HG02885 (cell line): ENCODE measurements around the gene PNPLA3.

ENCODE experiments used
- ATAC-seq: cut with Tn5 transposase; IDR thresholded peaks from one replicate; pipeline ENCODE4 v1.9.1; 2021; ENCODE audit warnings: mild to moderate bottlenecking; ENCODE audit not compliant: unreplicated experiment, poor library complexity

PNPLA3 gene

DNA sequence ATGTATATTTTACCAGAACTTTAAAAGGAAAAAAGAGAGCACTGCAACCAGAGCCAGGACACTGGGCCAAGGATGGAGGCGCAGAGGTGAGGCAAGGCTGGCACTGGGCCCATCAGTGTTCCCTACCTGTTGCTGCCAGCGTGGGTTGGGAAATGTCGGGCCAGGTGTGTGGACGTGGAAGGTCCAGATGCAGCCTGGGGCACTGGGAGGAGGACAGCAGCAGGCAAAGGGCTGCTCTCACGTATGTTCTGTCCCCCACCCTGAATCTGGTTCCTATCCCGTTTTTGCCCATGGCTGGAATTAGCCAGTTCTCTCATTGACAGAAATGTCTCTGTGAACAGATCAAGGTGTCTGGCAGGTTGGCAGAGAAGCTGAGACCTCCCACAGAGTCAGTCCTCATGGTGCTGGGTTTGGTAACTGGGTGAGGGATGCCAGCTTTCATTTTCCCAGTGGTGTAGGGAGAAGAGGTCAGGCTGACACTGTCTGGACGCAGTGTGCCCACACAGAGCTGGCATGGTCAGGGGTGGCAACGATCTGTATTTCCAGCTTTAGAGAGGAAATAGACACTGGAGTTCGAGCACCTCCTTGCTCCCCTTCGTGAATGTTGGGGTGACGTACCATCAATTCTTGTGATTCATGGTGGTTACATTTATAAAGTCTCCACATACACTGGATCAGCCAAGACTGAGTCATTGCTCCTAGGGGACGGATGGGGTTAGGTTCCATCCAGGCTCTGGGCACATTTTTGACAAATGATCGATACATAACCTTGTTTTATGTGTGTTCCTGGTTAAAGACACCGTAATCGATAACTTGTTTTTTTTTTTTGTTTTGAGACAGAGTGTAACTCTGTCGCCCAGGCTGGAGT lies 4.3 kb upstream of the PNPLA3 start:
- no peak for ATAC-seq

- no peak for ATAC-seq
Observed at GRCh38 chr22:43921370-43921769, 2.2 kb upstream of the PNPLA3 start.

DNA sequence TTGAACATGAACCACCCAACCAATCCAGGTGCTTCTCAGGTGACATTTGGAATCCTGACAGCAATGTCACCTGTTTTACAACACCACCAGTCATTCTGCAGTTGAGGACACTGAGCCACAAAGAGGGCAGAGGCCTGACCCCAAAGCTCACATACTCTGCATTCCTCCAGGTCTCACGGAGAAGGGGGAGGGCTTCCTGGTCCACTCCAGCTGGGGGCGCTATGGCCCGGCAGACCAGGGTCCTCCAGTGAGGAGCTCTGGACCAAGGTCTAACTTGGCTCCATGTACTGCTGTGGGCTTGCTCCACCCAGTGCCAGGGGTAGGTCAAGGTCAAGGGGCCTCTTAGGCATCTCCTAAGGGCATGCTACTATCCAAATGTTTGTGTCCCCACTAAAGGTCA lies 1.5 kb upstream of the PNPLA3 start:
- no peak for ATAC-seq

GRCh38 chr22:43923191-43923590 lies 414 bp upstream of the PNPLA3 start:
- no peak for ATAC-seq

GRCh38 chr22:43924877-43925276 lies 1.3 kb downstream of the PNPLA3 start:
- ATAC-seq: no peak

GRCh38 chr22:43925433-43926348 lies 2.1 kb downstream of the PNPLA3 start:
- no peak for ATAC-seq

DNA sequence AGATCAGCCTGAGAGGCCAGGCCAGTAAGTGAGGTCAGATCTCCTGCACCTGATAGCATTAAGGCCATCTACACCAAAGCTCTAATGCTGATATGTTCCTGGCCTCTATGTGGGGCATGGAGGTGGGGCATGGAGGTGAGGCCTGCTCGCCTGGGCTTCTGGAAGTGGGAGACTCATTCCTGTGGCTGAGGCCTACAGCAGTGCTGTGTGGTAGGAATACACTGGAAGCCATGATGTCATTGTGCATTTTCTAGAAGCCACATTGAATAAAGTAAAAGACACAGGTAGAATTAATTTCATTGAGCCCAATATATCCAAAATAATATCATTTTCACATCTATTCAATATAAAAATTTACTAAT lies 2.7 kb downstream of the PNPLA3 start:
- ATAC-seq: no peak

GRCh38 chr22:43928468-43928867 lies 4.9 kb downstream of the PNPLA3 start:
- ATAC-seq: no peak

GRCh38 chr22:43928908-43929307 lies 5.3 kb downstream of the PNPLA3 start:
- ATAC-seq: no peak

- ATAC-seq: no peak
Observed at GRCh38 chr22:43931771-43932170, 8.2 kb downstream of the PNPLA3 start.

- no peak for ATAC-seq
Observed at GRCh38 chr22:43941449-43941848, 17.8 kb downstream of the PNPLA3 start.

DNA sequence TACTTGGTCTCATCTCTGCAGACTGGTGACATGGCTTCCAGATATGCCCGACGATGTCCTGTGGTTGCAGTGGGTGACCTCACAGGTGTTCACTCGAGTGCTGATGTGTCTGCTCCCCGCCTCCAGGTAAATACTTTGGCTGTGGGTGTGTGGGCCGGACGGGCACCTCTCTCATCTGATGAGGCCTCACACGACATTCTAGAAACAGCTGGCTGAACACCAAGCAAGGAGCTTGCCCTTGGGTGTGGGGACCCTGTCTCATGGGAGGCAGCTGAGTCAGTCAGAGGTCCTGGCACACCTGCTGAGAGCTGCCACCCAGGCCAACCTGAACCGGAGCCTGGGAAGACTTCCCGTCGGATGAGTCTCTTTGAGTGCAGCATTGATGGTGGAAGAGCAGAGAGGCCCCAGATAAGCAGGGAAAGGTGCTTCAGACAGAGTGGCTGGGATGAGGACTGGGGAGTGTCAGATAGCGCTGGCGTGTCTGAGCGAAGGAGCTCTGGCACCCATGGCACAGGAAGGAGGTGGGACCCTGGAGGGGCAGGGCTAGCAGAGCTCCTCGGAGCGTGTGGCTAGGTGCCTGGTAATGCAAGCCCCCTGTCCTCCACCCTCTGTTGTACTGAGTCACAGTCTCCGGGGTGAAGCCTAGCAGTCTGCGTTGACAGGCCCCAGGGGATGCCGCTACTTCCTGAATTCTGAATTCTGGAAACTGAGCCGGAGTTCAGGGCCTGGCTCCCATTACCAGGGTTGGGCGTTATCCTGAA lies 21.2 kb downstream of the PNPLA3 start:
- no peak for ATAC-seq

GRCh38 chr22:43945632-43946383 lies 22.2 kb downstream of the PNPLA3 start:
- no peak for ATAC-seq

GRCh38 chr22:43946384-43946667 lies 22.7 kb downstream of the PNPLA3 start:
- ATAC-seq: no peak

- ATAC-seq: no peak
Observed at GRCh38 chr22:43948836-43949406, 25.3 kb downstream of the PNPLA3 start.

GRCh38 chr22:43951391-43951790 lies 27.8 kb downstream of the PNPLA3 start:
- ATAC-seq: no peak

DNA sequence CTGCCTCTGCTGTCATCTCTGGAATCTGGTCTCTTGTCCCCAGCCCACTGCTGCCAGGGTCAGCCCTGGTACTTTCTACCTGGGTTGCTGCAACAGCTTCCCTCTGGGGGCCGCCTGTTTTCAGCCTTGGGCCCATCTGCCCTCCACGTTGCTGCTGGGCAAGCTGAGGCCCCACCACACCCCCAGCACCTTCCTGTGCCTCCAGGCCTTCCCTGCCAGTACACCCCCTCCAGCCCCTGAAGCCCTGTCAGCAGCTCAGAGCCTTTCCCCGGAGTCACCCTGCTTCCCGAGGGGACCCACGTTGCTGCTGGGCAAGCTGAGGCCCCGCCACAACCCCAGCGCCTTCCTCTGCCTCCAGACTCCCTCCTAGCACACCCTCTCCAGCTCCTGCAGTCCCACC lies 28.4 kb downstream of the PNPLA3 start:
- no peak for ATAC-seq

DNA sequence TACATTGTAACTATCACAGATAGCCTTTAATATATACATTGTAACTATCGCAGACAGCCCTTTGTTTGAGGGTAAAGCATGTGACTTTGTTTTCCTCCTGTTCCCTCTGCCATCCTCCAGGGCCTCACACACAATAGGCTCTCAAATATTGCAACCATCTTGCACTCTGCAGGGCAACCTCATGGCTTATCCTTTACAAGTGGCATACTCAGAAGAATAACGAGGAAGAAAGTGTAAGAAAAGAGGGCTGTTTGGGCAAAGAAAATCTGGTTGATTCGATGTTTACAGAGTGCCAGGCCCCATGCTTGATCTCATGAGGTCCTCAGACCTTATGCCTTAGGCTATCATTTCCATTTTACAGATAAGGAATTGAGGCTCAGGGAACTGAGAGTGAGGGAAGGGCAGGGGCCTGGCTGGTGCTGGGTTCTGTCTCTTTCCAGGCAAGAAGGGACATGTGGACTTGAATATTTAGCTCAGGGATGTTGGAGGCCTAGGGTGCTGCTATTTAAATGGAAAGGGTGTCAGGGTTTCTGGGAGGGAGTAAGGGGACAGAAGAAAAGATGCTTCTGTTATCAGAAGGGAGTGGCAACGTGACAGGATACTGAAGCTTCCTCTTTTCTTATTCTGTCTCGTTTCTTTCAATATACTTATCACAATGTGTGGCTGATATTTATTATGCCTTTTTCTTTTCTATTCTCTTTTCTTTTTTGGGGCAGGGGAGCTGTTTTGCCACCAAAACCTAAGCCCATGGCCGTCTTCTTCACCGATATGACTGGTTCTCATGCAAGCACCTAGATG lies 30.6 kb downstream of the PNPLA3 start:
- no peak for ATAC-seq
